HCT116 (cell line): Measurements from ENCODE around the gene ADIPOQ.
"Not testable (repeated sequence)": the region's sequence is repeated elsewhere in the genome, so short reads cannot be mapped to it uniquely, and the experiment has no call there.

ENCODE experiments used
- CTCF ChIP-seq, 3 experiments: fragments of 200-600 bp in 1 of 3; sonication (generic) in 1 of 3; IDR thresholded peaks in 2 of 3; conservative IDR thresholded peaks in 1 of 3; 2 replicates each; pipeline ENCODE4 v1.5.1; 2012 to 2017; ENCODE audit warnings: low read depth in 2 of 3, low read length in 2 of 3, antibody characterized with exemption in 1 of 3, borderline replicate concordance in 1 of 3, control low read depth in 1 of 3, mild to moderate bottlenecking in 1 of 3, mixed read lengths in 1 of 3, mixed run types in 1 of 3, moderate library complexity in 1 of 3; ENCODE audit not compliant: insufficient read depth in 1 of 3
- EGR1 ChIP-seq: IDR thresholded peaks from 2 replicates; pipeline ENCODE4 v1.6.1; 2012; ENCODE audit warnings: low read depth
- EZH2 ChIP-seq: fragments of 200-600 bp; sonication (generic); IDR thresholded peaks from 2 replicates; pipeline ENCODE4 v1.6.1; 2017; ENCODE audit warnings: antibody characterized with exemption, mixed run types
- POLR2A ChIP-seq: IDR thresholded peaks from 2 replicates; pipeline ENCODE4 v1.7.0; 2011; ENCODE audit warnings: borderline replicate concordance; ENCODE audit not compliant: insufficient read depth, insufficient read length; ENCODE audit errors: extremely low read depth
- POLR2AphosphoS5 ChIP-seq: IDR thresholded peaks from 2 replicates; pipeline ENCODE4 v1.6.1; 2011; ENCODE audit warnings: mild to moderate bottlenecking, low read depth, low read length, moderate library complexity
- SRF ChIP-seq: IDR thresholded peaks from 2 replicates; pipeline ENCODE4 v1.6.1; 2012; ENCODE audit warnings: low read depth
- YY1 ChIP-seq: IDR thresholded peaks from 2 replicates; pipeline ENCODE4 v1.6.1; 2011; ENCODE audit warnings: low read length, low read depth, moderate library complexity, mild to moderate bottlenecking; ENCODE audit not compliant: insufficient replicate concordance; ENCODE audit errors: extremely low read depth
- ZNF274 ChIP-seq: fragments of 200-500 bp; sonication (Bioruptor generic); IDR thresholded peaks from 2 replicates; pipeline ENCODE4 v1.6.1; 2014; ENCODE audit warnings: mild to moderate bottlenecking, low read depth, low read length, inconsistent platforms

DNA sequence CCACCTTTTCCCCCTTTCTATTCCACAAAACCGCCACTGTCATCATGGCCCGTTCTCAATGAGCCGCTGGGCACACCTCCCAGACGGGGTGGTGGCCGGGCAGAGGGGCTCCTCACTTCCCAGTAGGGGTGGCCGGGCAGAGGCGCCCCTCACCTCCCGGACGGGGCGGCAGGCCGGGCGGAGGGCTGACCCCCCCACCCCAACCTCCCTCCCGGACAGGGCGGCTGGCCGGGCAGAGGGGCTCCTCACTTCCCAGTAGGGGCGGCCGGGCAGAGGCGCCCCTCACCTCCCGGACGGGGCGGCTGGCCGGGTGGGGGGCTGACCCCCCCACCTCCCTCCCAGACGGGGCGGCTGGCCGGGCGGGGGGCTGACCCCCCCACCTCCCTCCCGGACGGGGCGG is 31.2 kb upstream of the ADIPOQ start:
- TF ChIP-seq CTCF (IDR thresholded peaks at IDR 0.05 in 2 of 3, conservative IDR thresholded peaks at IDR 0.05 in 1 of 3; ENCODE audit: borderline replicate concordance in 1 of 3, insufficient read depth in 1 of 3, low read depth in 2 of 3, low read length in 2 of 3); POLR2A; EGR1; EZH2; POLR2AphosphoS5; ZNF274; SRF; YY1: not testable (repeated sequence)
